H9 (cell line): ENCODE measurements around the gene CCM2. TPM values are rescaled to one million over a fixed set of nuclear protein-coding genes. Genes with fewer than 3 reads are reported as not detected.

Experiments
- DNase-seq: peaks from one replicate; pipeline ENCODE4 v3.0.0-alpha.2; 2017
- H2AFZ ChIP-seq: one replicate; pipeline ENCODE4 v1.6.1; 2013; ENCODE audit warnings: mild to moderate bottlenecking, low read length, control low read depth, moderate library complexity
- H2AK5ac ChIP-seq: 2 replicates; pipeline ENCODE4 v1.6.1; 2013; ENCODE audit warnings: low read length, control low read depth, mixed read lengths; ENCODE audit not compliant: insufficient read length
- H2BK120ac ChIP-seq: one replicate; pipeline ENCODE4 v1.6.1; 2013; ENCODE audit warnings: low read depth, mild to moderate bottlenecking, low read length, control low read depth, inconsistent platforms; ENCODE audit not compliant: poor library complexity, severe bottlenecking
- H2BK12ac ChIP-seq: 2 replicates; pipeline ENCODE4 v1.6.1; 2013; ENCODE audit warnings: low read length, control low read depth, mixed read lengths, low read depth; ENCODE audit not compliant: insufficient read length
- H2BK15ac ChIP-seq: 2 replicates; pipeline ENCODE4 v1.6.1; 2013; ENCODE audit warnings: low read depth, low read length, control low read depth
- H2BK20ac ChIP-seq: one replicate; pipeline ENCODE4 v1.6.1; 2013; ENCODE audit warnings: low read depth, mild to moderate bottlenecking, low read length, control low read depth, inconsistent platforms; ENCODE audit not compliant: poor library complexity, severe bottlenecking
- H2BK5ac ChIP-seq: 2 replicates; pipeline ENCODE4 v1.6.1; 2013; ENCODE audit warnings: low read length, control low read depth, mixed read lengths; ENCODE audit not compliant: insufficient read length
- H3K14ac ChIP-seq: 2 replicates; pipeline ENCODE4 v1.6.1; 2013; ENCODE audit warnings: low read length, control low read depth; ENCODE audit not compliant: insufficient read depth
- H3K18ac ChIP-seq: 2 replicates; pipeline ENCODE4 v1.6.1; 2013; ENCODE audit warnings: low read depth, mild to moderate bottlenecking, mixed read lengths, low read length, control low read depth; ENCODE audit not compliant: insufficient read length
- H3K23ac ChIP-seq: 2 replicates; pipeline ENCODE4 v1.6.1; 2013; ENCODE audit warnings: low read length, control low read depth, mixed read lengths, low read depth; ENCODE audit not compliant: insufficient read length
- H3K23me2 ChIP-seq: 2 replicates; pipeline ENCODE4 v1.6.1; 2013; ENCODE audit warnings: low read depth, mild to moderate bottlenecking, mixed read lengths, low read length, control low read depth; ENCODE audit not compliant: insufficient read length, poor library complexity, severe bottlenecking
- H3K27ac ChIP-seq: 2 replicates; pipeline ENCODE4 v1.5.1; 2013; ENCODE audit warnings: low read length, control low read depth, mixed read lengths, low read depth; ENCODE audit not compliant: insufficient read length
- H3K27me3 ChIP-seq: 2 replicates; pipeline ENCODE4 v1.6.1; 2013; ENCODE audit warnings: low read length, control low read depth, inconsistent platforms; ENCODE audit not compliant: insufficient read depth
- H3K4ac ChIP-seq: 2 replicates; pipeline ENCODE4 v1.6.1; 2013; ENCODE audit warnings: low read depth, mild to moderate bottlenecking, control low read depth, inconsistent platforms, low read length, moderate library complexity
- H3K4me1 ChIP-seq: 2 replicates; pipeline ENCODE4 v1.6.1; 2013; ENCODE audit warnings: low read length, control low read depth, inconsistent platforms; ENCODE audit not compliant: insufficient read depth
- H3K4me2 ChIP-seq: 2 replicates; pipeline ENCODE4 v1.6.1; 2013; ENCODE audit warnings: low read length, control low read depth, mixed read lengths; ENCODE audit not compliant: insufficient read length, insufficient read depth
- H3K56ac ChIP-seq: 2 replicates; pipeline ENCODE4 v1.6.1; 2013; ENCODE audit warnings: low read depth, mild to moderate bottlenecking, mixed read lengths, low read length, control low read depth; ENCODE audit not compliant: insufficient read length
- H3K79me1 ChIP-seq: 2 replicates; pipeline ENCODE4 v1.6.1; 2013; ENCODE audit warnings: low read depth, mild to moderate bottlenecking, moderate library complexity, low read length, control low read depth, inconsistent platforms; ENCODE audit not compliant: insufficient read depth, poor library complexity, severe bottlenecking
- H3K79me2 ChIP-seq: 2 replicates; pipeline ENCODE4 v1.6.1; 2013; ENCODE audit warnings: low read length, control low read depth, inconsistent platforms; ENCODE audit not compliant: insufficient read depth
- H3K9ac ChIP-seq: 2 replicates; pipeline ENCODE4 v1.6.1; 2013; ENCODE audit warnings: low read length, control low read depth, mixed read lengths; ENCODE audit not compliant: insufficient read length; ENCODE audit errors: extremely low read depth
- H3K9me3 ChIP-seq: one replicate; pipeline ENCODE4 v1.6.1; 2013; ENCODE audit warnings: low read depth, low read length, inconsistent platforms; ENCODE audit not compliant: control insufficient read depth
- H3T11ph ChIP-seq: one replicate; pipeline ENCODE4 v1.6.1; 2013; ENCODE audit warnings: mild to moderate bottlenecking, low read length, control low read depth, inconsistent platforms
- H4K20me1 ChIP-seq: one replicate; pipeline ENCODE4 v1.6.1; 2013; ENCODE audit not compliant: control insufficient read depth, insufficient read length, insufficient read depth
- H4K5ac ChIP-seq: 2 replicates; pipeline ENCODE4 v1.6.1; 2013; ENCODE audit warnings: low read depth, mild to moderate bottlenecking, mixed read lengths, low read length, control low read depth; ENCODE audit not compliant: insufficient read length
- H4K8ac ChIP-seq: replicated peaks from 2 replicates; pipeline ENCODE4 v1.6.1; 2013; ENCODE audit warnings: low read length, control low read depth, mixed read lengths, low read depth; ENCODE audit not compliant: insufficient read length
- H4K91ac ChIP-seq: 2 replicates; pipeline ENCODE4 v1.6.1; 2013; ENCODE audit warnings: low read depth, mild to moderate bottlenecking, moderate library complexity, mixed read lengths, low read length, control low read depth; ENCODE audit not compliant: insufficient read length
- H3K27ac Mint-ChIP-seq, 3 experiments: 2 replicates in 2 of 3; 3 replicates in 1 of 3; pipeline ENCODE4 v1.8.0; 2020 to 2021; ENCODE audit warnings: mixed read lengths in 3 of 3, mild to moderate bottlenecking in 1 of 3, moderate library complexity in 1 of 3
- H3K27me3 Mint-ChIP-seq: 2 replicates; pipeline ENCODE4 v1.8.0; 2021; ENCODE audit warnings: low read depth, mild to moderate bottlenecking, moderate library complexity, mixed read lengths
- H3K36me3 Mint-ChIP-seq, 3 experiments: 2 replicates in 2 of 3; 3 replicates in 1 of 3; pipeline ENCODE4 v1.8.0; 2020 to 2021; ENCODE audit warnings: low read depth in 3 of 3, mixed read lengths in 3 of 3; ENCODE audit not compliant: insufficient read depth in 1 of 3
- H3K4me1 Mint-ChIP-seq, 2 experiments: 2 replicates each; pipeline ENCODE4 v1.8.0; 2020; ENCODE audit warnings: mixed read lengths in 2 of 2
- H3K4me3 Mint-ChIP-seq, 2 experiments: 2 replicates in 1 of 2; 3 replicates in 1 of 2; pipeline ENCODE4 v1.8.0; 2020 to 2021; ENCODE audit warnings: mild to moderate bottlenecking in 2 of 2, mixed read lengths in 2 of 2, moderate library complexity in 1 of 2
- H3K9me3 Mint-ChIP-seq, 2 experiments: 2 replicates in 1 of 2; 3 replicates in 1 of 2; pipeline ENCODE4 v1.8.0; 2020; ENCODE audit warnings: mild to moderate bottlenecking in 2 of 2, mixed read lengths in 2 of 2, moderate library complexity in 1 of 2
- CTCF ChIP-seq: fragments of 200-600 bp; sonication (generic); conservative IDR thresholded peaks from 3 replicates; pipeline ENCODE4 v1.8.0; 2021; ENCODE audit warnings: antibody characterized with exemption, mild to moderate bottlenecking
- WGBS: extraction: QIAGEN DNeasy Blood & Tissue Kit; methylation state at CpG from one replicate; pipeline ENCODE4 v1.1.7; 2013; ENCODE audit warnings: missing lambda C conversion rate, low lambda C conversion rate, mixed read lengths; ENCODE audit not compliant: insufficient read length; ENCODE audit errors: extremely low coverage; 5-methylcytosine and 5-hydroxymethylcytosine counted together
- total RNA-seq: library from RNA; stranded (reverse); gene quantifications from 2 replicates; pipeline ENCODE4 v1.2.1, GENCODE V29; 2021

The CCM2 gene
- total RNA-seq, 1 experiment from 2014 or later, result 30.4 TPM

- Histone ChIP-seq H3K4ac (no peak overlapping the region), H3K79me2 (no peaks in the 10 kb centered on the region), H3K4me2 (no peak overlapping the region), H2BK20ac (no peak overlapping the region), H3K14ac (no peak overlapping the region; the same call in 1 of the 2 replicates), H3K9me3 (no peaks in the 10 kb centered on the region), H3K27ac (no peak overlapping the region), H2BK5ac (no peak overlapping the region), H2AFZ (no peak overlapping the region), H4K91ac (no peak overlapping the region), H3T11ph (no peak overlapping the region), H4K5ac (no peak overlapping the region), H2BK120ac (no peak overlapping the region), H3K4me1 (no peaks in the 10 kb centered on the region), H2BK12ac (no peak overlapping the region), H3K79me1 (no peaks in the 10 kb centered on the region), H2BK15ac (no peak overlapping the region), H3K23me2 (no peaks in the 10 kb centered on the region), H2AK5ac (no peak overlapping the region), H4K8ac (peak overlapping the region; percentile 86), H3K56ac (no peak overlapping the region), H3K23ac (no peak overlapping the region), H3K27me3 (no peaks in the 10 kb centered on the region), H3K18ac (no peak overlapping the region), H3K9ac (no peak overlapping the region), H4K20me1 (no peaks in the 10 kb centered on the region)
- Mint-ChIP-seq H3K36me3 (peaks cover 13 to 30% (median 23%) of the 10 kb centered on the region in 3 experiments), H3K27me3 (no peaks in the 10 kb centered on the region), H3K4me1 (peaks cover 3% of the 10 kb centered on the region in 2 experiments), H3K9me3 (peaks cover 6 to 8% of the 10 kb centered on the region in 2 experiments; a peak in 4 of 5 replicates), H3K27ac (peak overlapping the region in 1 of 3 experiments; percentile 51; a peak in 1 of 7 replicates), H3K4me3 (no peak overlapping the region)
- no CpG with 5 or more reads among the region's 3 CpGs for WGBS
- DNase-seq, result no peak
- no peak for TF ChIP-seq CTCF
These were observed 21.7 kb downstream of the CCM2 start for GRCh38 chr7:45021604-45022296.
